GM21526 (cell line): Measurements from ENCODE around the gene IAH1.

Experiments
- ATAC-seq: cut with Tn5 transposase; IDR thresholded peaks from one replicate; pipeline ENCODE4 v1.9.1; 2021; ENCODE audit warnings: moderate library complexity; ENCODE audit not compliant: unreplicated experiment, low FRiP score

IAH1 gene

DNA sequence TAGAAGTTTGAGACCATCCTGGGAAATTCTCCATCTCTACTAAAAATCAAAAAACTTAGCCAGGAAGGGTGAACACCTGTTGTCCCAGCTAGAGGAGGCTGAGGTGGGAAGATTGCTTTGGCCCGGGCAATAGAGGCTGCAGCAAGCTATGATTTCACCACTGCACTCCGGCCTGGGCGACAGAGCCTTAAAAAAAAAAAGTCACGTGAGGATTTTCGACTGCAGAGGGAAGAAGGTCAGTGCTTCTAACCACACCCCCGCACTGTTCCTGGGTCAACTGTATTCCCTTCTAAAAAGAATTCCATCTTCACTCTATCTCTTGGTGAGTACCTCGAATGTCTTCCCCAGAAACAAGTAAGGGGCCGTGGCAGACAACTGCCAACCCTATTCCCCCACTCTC lies 49.9 kb downstream of the IAH1 start:
- no peak for ATAC-seq

DNA sequence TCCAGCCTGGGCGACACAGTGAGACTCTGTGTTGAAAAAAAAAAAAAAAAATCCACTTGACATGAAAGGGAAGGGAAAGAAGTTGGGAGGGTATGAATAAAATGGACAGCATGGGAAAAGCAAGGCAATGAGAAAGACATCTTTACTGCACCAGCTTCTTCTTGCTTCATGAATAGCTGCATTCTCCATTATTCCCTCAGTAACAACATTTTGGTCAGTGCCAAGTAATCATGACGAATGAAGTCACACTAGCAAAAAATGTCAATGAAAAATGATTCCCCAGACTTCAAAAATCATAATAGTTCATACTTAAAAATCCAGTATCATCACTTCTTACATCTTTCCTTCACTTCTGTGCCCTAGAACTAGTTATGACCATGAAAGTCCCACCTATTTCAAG lies 50.9 kb downstream of the IAH1 start:
- ATAC-seq: no peak

DNA sequence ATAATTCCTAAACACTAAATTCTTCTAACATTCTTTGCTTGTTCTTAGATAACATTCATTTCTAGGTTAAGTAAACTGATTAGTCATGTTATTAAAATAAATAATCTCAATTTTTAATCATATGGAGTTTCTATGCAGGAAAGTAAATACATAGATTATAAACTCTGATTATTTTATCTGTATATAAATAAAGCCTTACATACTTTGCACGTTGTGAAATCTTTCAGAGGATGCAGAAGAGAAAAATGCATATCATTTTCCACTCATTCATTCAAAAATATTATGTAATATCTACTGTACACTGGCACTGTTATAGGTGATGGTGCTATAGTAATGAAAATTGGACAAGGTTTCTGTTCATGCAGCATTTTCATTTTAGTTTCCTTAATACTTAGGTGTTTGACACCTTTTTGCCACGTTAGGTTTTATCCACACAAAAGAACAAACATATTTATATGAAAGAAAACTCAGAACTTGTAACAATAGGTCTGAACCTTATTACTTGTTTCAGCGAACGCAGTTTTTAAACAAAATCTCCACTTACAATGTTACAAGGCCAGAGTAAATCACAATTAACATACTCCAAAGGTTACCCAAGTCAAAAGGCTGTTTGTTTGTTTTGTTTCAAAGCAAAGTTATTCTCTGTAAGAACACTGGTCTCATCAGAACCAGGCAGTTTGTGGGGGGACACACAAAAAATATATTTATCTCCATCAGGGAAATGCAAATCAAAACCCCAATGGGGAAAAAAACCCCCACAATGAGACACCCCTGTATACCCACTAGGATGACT lies 53.8 kb downstream of the IAH1 start:
- no peak for ATAC-seq

DNA sequence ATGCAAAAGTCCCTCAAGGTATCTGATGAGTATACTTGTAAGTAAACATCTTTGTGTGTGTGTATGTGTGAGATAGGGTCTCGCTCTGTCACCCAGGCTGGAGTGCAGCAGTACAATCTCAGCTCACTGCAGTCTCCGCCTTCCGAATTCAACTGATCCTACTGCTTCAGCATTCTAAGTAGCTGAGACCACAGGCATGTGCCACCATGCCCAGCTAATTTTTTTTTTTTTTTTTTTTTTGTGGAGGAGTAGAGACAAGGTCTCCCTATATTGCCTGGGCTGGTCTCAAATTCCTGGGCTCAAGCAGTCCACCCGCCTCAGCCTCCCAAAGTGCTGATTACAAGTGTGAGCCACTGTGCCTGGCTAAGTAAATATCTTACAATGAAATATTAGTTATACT lies 58.1 kb downstream of the IAH1 start:
- no peak for ATAC-seq

DNA sequence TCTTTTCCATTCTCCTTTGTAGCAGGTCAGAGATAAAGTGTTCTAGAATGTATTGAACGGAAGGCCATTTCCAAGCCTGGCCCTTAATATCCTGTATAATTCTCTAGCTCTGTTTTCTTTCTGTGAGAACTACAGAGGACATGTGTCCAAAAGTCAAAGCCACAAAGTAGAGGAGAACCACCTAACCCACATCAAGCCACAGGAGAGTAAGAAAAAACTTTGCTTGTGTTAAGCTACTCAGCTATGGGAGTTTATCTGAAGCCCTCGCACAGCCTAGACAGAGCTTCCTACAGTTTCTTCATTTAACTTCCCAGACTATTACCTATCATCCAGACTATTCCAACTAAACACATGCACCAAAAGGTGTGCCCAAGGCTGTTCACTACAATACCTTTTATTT lies 59.3 kb downstream of the IAH1 start:
- no peak for ATAC-seq

DNA sequence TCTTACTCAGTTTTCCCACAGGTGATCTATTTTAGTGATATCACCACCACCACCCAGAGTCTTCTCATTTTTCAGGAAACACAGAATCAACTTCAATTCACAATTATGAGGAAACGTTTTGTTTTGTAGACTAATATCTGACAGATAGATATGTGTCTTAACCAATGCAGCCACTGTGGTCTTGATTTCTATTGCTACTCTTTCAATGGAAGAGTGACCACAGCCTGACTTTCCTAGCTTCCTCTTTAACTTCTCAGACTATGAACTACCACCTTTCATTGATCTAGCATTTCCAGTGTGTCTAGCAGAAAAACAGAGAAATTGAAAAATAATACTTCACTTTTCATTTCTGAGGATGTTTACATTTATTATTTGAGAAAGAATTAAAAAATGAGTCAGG lies 60.8 kb downstream of the IAH1 start:
- no peak for ATAC-seq

DNA sequence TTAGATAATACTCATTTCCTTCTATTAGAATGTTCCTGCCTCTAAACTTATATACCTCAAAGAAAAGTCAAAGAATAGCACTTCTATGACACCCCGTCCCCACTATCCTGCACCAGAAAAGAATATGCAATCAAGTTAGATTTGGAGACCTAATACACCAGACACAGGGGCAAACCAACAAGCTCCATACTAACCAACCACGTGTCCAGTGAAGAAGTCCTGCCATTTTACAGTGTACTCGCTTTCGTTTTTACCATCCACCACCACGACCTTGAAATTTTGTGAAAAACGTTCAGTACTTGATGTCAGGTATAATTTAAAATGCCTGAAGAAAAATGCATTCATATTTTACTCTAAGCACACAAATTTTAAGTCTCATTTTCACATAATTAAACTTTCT lies 62.2 kb downstream of the IAH1 start:
- ATAC-seq: no peak

DNA sequence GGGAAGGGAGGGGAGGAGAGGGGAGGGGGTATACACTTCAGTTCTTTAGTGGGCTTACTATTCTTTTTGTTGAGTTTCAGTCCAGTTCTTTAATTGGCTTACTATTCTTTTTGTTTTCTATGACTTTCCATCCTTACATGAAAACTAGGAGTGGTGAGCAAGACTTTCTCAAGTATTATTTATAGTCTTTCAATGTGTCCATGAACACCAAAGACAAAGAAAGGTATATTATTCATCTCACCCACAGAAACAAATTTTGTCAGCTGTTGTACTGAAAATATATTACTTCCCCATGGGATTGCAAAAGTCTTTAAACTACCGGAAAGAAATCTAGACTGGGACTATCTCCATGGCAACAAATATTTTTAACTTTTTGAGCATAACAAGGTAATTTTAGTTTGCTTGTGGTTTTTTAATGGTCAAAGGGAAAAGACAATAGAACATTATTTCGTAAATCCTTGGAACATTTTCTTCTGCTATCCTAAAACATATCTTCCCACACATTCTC lies 63.7 kb downstream of the IAH1 start:
- ATAC-seq: no peak
